ENCODE measurements around the gene UVRAG.

GRCh38 chr11:76162336-76163288 is 347.6 kb downstream of the UVRAG start:
- TF ChIP-seq CEBPB (IDR thresholded peaks at IDR 0.05; ENCODE audit: borderline replicate concordance, low read depth, low read length) (no peak), POLR2AphosphoS5 (IDR thresholded peaks at IDR 0.05; ENCODE audit: low read depth, low read length) (no peak)
- TF ChIP-seq, protein P1, sequence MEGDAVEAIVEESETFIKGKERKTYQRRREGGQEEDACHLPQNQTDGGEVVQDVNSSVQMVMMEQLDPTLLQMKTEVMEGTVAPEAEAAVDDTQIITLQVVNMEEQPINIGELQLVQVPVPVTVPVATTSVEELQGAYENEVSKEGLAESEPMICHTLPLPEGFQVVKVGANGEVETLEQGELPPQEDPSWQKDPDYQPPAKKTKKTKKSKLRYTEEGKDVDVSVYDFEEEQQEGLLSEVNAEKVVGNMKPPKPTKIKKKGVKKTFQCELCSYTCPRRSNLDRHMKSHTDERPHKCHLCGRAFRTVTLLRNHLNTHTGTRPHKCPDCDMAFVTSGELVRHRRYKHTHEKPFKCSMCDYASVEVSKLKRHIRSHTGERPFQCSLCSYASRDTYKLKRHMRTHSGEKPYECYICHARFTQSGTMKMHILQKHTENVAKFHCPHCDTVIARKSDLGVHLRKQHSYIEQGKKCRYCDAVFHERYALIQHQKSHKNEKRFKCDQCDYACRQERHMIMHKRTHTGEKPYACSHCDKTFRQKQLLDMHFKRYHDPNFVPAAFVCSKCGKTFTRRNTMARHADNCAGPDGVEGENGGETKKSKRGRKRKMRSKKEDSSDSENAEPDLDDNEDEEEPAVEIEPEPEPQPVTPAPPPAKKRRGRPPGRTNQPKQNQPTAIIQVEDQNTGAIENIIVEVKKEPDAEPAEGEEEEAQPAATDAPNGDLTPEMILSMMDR (CRISPR knock-in tag; IDR thresholded peaks at IDR 0.05) = no peak

Measured in HepG2 (cell line).